ENCODE results near the gene SND1.

GRCh38 chr7:127930341-127931328 is 278.6 kb downstream of the SND1 start:
- TF ChIP-seq ZFP3 (CRISPR knock-in tag; IDR thresholded peaks at IDR 0.05): no peak
- TF ChIP-seq, protein P1, sequence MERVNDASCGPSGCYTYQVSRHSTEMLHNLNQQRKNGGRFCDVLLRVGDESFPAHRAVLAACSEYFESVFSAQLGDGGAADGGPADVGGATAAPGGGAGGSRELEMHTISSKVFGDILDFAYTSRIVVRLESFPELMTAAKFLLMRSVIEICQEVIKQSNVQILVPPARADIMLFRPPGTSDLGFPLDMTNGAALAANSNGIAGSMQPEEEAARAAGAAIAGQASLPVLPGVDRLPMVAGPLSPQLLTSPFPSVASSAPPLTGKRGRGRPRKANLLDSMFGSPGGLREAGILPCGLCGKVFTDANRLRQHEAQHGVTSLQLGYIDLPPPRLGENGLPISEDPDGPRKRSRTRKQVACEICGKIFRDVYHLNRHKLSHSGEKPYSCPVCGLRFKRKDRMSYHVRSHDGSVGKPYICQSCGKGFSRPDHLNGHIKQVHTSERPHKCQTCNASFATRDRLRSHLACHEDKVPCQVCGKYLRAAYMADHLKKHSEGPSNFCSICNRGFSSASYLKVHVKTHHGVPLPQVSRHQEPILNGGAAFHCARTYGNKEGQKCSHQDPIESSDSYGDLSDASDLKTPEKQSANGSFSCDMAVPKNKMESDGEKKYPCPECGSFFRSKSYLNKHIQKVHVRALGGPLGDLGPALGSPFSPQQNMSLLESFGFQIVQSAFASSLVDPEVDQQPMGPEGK (CRISPR knock-in tag; IDR thresholded peaks at IDR 0.05; ENCODE audit: borderline replicate concordance): no peak
